Calu3 (cell line): Measurements from ENCODE around the gene FARS2. TPM values are rescaled to one million over a fixed set of nuclear protein-coding genes. Genes with fewer than 3 reads are reported as not detected.

ENCODE experiments used
- BruUV-seq: library from RNA; stranded (reverse); fragments of 400-500 nt; replicated peaks from 2 replicates; lab custom pipeline; 2021; lab: Mats Ljungman, UMichigan
- CTCF ChIA-PET: fragments of 300-600 bp; sonication (Branson Sonifier 250); formaldehyde crosslinking; loops from one replicate; lab custom pipeline; 2022; ENCODE audit warnings: antibody characterized with exemption; lab: Charles Lee
- DNase-seq: peaks from one replicate; pipeline ENCODE4 v3.0.0; 2022
- H3K27ac Mint-ChIP-seq: one replicate; pipeline ENCODE4 v1.8.0; 2022; ENCODE audit warnings: mixed read lengths; ENCODE audit not compliant: unreplicated experiment
- H3K27me3 Mint-ChIP-seq: one replicate; pipeline ENCODE4 v1.8.0; 2022; ENCODE audit warnings: mixed read lengths; ENCODE audit not compliant: unreplicated experiment
- H3K36me3 Mint-ChIP-seq: one replicate; pipeline ENCODE4 v1.8.0; 2022; ENCODE audit warnings: mild to moderate bottlenecking, moderate library complexity, mixed read lengths; ENCODE audit not compliant: insufficient read depth, unreplicated experiment
- H3K4me1 Mint-ChIP-seq: one replicate; pipeline ENCODE4 v1.8.0; 2022; ENCODE audit warnings: mild to moderate bottlenecking, low read depth, mixed read lengths; ENCODE audit not compliant: unreplicated experiment
- H3K4me3 Mint-ChIP-seq: one replicate; pipeline ENCODE4 v1.8.0; 2022; ENCODE audit warnings: mild to moderate bottlenecking, low read depth, moderate library complexity, mixed read lengths; ENCODE audit not compliant: unreplicated experiment
- H3K9me3 Mint-ChIP-seq: one replicate; pipeline ENCODE4 v1.8.0; 2022; ENCODE audit warnings: low read depth, mixed read lengths; ENCODE audit not compliant: unreplicated experiment
- intact Hi-C: fragments of 100-400 bp; cut with micrococcal nuclease; formaldehyde crosslinking; loops from one replicate; pipeline ENCODE4 v1.10.0; 2022; ENCODE audit not compliant: unreplicated experiment
- total RNA-seq: library from RNA; stranded (reverse); gene quantifications from 2 replicates; pipeline ENCODE4 v1.2.3, GENCODE V29; 2022
- TF ChIP-seq, protein P1 (sequence below): fragments of 200-600 bp; IDR thresholded peaks from one replicate; pipeline ENCODE4 v1.8.0; 2022; ENCODE audit warnings: antibody characterized with exemption; ENCODE audit not compliant: unreplicated experiment

Gene FARS2
- total RNA-seq, 1 experiment from 2014 or later = 13.4 TPM

- no peaks in the 10 kb centered on the region for H3K4me1 Mint-ChIP-seq
Measured at GRCh38 chr6:5517796-5518195, 256.5 kb downstream of the FARS2 start.

DNA sequence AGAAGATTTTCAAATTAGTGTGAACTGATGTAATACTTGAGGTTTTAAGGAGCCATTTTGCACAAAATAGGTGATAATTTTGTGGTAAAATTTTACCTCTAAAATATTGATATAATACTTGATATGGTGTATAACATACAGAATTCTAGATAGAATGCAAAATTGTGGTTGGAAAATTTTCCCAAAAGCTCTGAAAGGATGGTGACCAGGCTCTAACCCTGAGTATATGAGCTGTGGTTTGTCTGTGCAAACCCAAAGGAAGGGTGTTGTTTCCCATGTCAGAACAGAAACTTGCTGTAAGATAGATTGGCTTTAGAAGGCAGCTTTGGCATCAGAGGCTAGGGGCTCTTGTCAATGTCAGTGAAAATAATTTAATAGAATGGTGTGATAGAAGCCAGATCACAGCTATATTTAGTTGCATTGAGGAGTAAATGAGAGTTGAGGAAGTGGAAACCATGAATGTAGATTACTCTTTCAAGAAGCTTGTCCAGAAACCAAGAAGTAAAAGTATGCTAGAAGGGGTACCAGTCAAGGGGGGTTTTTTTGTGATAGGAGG is 257.7 kb downstream of the FARS2 start:
- H3K4me3 Mint-ChIP-seq = no peak overlapping the region
- TF ChIP-seq, protein P1, sequence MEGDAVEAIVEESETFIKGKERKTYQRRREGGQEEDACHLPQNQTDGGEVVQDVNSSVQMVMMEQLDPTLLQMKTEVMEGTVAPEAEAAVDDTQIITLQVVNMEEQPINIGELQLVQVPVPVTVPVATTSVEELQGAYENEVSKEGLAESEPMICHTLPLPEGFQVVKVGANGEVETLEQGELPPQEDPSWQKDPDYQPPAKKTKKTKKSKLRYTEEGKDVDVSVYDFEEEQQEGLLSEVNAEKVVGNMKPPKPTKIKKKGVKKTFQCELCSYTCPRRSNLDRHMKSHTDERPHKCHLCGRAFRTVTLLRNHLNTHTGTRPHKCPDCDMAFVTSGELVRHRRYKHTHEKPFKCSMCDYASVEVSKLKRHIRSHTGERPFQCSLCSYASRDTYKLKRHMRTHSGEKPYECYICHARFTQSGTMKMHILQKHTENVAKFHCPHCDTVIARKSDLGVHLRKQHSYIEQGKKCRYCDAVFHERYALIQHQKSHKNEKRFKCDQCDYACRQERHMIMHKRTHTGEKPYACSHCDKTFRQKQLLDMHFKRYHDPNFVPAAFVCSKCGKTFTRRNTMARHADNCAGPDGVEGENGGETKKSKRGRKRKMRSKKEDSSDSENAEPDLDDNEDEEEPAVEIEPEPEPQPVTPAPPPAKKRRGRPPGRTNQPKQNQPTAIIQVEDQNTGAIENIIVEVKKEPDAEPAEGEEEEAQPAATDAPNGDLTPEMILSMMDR = no peak
- no peak for DNase-seq
- H3K27ac Mint-ChIP-seq = no peak overlapping the region
- CTCF ChIA-PET = interaction anchor here (0.5 kb wide), 1 partner anchor 612 kb away, joined by 3 read pairs; no protein-coding TSS in a partner anchor
- H3K36me3 Mint-ChIP-seq = no peaks in the 10 kb centered on the region
- H3K9me3 Mint-ChIP-seq = no peaks in the 10 kb centered on the region
- no TSS peak for BruUV-seq
- no peaks in the 10 kb centered on the region for H3K4me1 Mint-ChIP-seq
- no peaks in the 10 kb centered on the region for H3K27me3 Mint-ChIP-seq
- intact Hi-C loops = no loop called here

More at GRCh38 chr6:5517796-5518195, 256.5 kb downstream of the FARS2 start:
- H3K4me3 Mint-ChIP-seq = no peak overlapping the region
- TF ChIP-seq, protein P1 = no peak
- intact Hi-C loops = no loop called here
- H3K9me3 Mint-ChIP-seq = no peaks in the 10 kb centered on the region
- CTCF ChIA-PET = no interaction called here
- H3K27me3 Mint-ChIP-seq = no peaks in the 10 kb centered on the region
- BruUV-seq = no TSS peak
- H3K36me3 Mint-ChIP-seq = no peaks in the 10 kb centered on the region
- DNase-seq = no peak
- H3K27ac Mint-ChIP-seq = no peak overlapping the region

DNA sequence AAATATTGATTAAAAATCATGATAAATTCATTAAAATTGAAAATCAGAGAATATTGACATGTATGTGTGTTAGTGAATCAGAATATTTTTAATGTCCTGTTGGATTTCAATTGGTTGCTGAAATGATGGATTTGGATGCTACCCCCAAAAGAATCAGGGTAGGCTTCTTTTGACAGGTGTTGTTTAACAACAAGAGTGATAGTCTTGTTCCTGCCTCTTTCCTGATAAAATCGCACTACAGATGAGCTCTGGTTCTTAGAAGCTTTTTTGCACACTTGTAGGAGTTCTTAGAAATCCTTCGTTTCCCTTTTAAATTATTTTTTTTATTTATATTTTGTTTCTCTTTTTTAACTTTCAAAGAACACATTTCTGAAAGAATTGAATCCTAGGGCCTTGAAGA is 259.5 kb downstream of the FARS2 start:
- no peak overlapping the region for H3K27ac Mint-ChIP-seq
- no TSS peak for BruUV-seq
- no peaks in the 10 kb centered on the region for H3K27me3 Mint-ChIP-seq
- H3K9me3 Mint-ChIP-seq = no peaks in the 10 kb centered on the region
- CTCF ChIA-PET = no interaction called here
- TF ChIP-seq, protein P1 = no peak
- H3K4me1 Mint-ChIP-seq = no peaks in the 10 kb centered on the region
- H3K4me3 Mint-ChIP-seq = no peak overlapping the region
- no peaks in the 10 kb centered on the region for H3K36me3 Mint-ChIP-seq
- intact Hi-C loops = no loop called here
- DNase-seq = no peak

DNA sequence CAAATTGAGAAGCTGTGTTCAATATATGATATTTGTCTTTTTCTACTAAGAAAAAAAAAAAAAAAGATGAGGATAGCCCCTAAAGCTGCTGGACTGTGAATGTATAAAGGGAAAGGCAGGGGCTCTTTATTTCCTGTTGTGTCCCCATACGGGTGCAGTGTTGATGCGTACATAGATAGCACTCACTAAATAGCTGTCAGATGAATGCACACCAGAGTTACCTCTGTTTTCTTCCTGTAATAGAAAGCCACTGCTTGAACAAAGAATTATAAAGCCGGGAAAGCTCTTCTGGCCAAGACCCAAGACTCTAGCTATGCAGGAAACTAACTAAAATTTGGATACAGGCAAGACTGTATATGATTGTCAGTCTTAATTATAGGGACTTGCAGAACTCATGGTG is 260.0 kb downstream of the FARS2 start:
- Mint-ChIP-seq H3K27ac (no peak overlapping the region), H3K9me3 (no peaks in the 10 kb centered on the region), H3K4me1 (no peaks in the 10 kb centered on the region), H3K36me3 (no peaks in the 10 kb centered on the region), H3K4me3 (no peak overlapping the region), H3K27me3 (no peaks in the 10 kb centered on the region)
- TF ChIP-seq, protein P1 = no peak
- CTCF ChIA-PET = no interaction called here
- DNase-seq = no peak
- intact Hi-C loops = no loop called here
- no TSS peak for BruUV-seq
